GDM1 (cell line): ENCODE results near the gene AMOTL1.
"Not testable (repeated sequence)": the region's sequence is repeated elsewhere in the genome, so short reads cannot be mapped to it uniquely, and the experiment has no call there.

Experiments used
- DNase-seq: peaks from one replicate; lab custom pipeline; 2025; lab: John Stamatoyannopoulos, UW

Gene AMOTL1

DNA sequence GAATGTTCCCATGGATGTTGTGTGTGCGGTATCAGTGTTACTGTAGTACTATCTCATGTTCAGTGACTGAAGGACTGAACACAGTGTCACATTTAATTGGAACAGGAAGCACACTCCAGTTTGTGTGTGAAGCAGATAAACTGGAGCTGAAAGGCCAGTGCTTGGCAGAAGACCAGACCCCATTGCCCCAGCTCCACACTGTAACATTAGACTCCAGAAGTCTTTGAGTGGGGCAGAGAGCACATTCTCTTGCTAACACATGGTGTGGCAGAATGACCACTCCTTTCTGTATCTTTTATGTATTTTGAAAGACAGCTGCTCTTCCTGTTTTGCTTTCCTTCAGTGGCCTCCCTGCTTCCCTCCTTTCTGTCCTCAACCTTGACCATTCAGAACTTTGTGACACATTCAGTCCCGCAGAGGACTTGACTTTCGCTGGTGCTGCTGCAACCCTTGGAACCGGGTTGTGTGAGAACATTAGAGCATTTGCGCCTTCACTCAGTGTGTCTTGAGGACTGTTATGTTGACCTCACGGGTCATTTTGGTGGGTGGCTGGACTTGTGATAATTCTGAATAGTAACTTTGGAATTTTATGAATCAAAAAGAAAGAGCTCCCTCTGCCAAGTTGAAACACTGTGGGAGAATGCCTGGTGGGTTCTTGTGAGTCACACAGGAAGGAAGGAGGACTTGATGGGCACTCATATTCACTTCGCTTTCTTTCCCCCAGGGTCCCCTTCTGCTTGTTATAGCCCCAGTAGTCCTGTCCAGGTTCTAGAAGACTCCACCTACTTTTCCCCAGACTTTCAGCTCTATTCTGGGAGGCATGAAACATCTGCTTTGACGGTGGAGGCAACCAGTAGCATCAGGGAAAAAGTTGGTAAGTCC is 26.4 kb downstream of the AMOTL1 start:
- no peak for DNase-seq

DNA sequence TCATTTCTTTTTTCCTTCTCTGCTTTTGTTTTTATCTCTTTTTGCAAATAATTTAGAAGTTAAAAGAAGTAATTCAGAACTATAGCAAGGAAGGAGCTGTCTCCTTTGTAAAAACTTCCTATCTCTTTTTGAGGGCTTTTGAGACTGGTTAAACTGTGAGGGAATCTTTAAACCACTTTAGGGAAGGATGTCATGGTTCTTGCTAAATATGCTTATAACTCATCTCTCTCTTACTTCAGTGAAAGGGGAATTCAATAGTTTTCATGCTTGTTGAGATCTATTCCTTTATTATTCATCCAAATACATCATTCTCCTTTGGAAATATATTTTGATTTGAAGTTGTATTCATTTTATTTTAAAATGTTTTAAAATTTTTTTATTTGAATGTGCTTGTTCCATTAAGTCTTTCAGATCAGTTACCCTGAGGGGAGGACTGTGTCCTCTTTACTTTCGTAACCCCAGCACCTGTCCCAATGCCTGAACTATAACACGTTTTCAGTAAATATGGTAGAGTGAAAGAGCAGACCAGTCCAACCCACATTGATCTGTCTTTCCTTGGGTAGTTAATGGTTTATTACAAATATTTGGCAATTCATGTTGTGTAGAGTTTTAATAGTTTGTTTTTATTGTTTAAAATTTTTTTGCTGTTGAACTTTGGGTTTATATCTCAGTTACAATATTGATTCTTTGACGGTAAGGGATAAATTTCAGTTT is 27.5 kb downstream of the AMOTL1 start:
- DNase-seq, result no peak

DNA sequence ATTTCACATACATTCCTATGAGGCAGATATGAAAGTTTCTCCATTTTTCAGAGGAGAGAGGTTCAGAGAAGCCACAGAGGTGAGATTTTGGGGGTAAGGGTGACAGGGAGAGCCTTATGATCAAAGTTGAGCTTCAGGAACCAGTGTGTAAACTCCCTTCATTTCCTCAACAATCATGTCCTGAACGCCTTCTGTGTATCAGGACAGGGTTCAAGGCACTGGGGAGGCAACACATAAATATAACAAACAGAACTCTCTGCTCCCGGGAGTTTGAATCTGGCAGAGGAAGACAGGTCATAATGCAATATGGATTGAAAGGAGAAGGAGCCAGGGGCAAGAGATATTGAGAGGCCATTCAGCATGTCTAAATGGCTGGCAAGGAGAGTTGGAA is 28.0 kb downstream of the AMOTL1 start:
- no peak for DNase-seq

DNA sequence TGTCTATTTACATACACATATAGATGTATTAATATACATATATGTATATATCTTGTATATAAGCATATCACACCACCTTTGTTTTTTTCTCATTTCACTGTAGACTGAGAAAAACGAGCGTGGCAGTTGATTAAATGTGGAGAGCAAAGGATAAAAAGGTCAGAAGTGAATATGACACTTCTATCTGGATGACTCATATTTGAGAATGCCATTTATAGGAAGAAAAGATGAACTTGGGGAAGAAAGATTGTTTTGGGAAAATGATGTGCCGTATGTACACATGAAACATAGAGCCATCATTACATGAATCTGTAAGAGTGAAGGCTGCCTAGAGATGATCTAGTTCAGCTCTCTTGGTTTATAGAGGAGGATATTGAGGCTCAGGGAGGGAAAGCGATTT is 28.7 kb downstream of the AMOTL1 start:
- no peak for DNase-seq

DNA sequence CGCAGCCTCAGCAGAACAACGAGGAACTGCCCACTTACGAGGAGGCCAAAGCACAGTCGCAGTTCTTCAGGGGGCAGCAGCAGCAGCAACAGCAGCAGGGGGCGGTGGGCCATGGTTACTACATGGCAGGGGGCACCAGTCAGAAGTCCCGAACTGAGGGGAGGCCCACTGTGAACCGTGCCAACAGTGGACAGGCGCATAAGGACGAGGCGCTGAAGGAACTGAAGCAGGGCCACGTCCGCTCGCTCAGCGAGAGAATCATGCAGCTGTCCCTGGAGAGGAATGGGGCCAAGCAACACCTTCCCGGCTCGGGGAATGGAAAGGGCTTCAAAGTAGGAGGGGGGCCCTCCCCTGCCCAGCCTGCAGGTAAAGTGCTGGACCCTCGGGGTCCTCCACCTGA is 31.6 kb downstream of the AMOTL1 start:
- no peak for DNase-seq

DNA sequence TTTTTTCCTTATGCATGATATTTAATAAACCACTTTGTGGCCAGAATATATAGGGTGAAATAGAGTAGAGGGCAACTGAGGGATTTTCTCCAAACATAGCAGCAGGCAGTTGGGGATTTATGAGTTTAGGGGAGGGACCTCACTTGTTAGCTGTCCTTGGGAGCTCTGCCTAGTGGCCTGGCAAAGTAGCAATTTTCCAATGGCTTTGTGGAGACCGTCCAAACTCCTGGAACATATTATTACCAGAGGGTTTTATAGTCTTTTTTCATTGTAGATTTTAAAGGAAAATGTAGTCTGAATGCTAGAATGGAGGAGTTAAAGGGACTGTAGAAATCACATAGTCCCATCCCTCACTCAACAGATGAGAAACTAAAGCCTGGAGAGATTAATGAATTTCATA is 32.3 kb downstream of the AMOTL1 start:
- no peak for DNase-seq

DNA sequence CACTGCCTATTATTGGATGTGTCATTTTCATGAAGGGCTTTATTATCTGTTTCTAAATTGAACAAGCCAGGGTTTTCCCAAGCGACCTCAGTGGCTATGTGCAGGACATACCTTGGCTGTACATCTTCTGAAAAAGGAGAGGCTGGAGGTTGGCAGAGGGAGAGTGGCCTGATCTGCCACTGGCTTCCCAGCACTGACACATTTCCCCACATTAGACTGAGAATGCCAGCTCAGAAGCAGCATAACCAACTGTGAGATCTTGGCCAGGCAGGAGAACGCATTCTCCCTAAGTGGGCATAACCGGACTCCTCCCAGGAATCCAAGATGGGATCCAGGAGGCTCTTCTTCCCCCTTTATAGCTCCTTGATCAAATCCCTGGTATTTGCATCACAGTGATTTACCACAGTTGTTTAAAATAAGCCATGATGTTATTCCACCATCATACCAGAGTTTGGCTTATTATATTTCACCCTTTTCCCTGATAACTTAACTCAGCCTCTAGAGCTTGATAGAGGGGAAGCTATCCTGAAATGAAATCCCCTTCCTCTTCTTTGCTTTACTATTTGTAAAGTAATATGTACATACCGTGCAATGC is 33.8 kb downstream of the AMOTL1 start:
- no peak for DNase-seq

DNA sequence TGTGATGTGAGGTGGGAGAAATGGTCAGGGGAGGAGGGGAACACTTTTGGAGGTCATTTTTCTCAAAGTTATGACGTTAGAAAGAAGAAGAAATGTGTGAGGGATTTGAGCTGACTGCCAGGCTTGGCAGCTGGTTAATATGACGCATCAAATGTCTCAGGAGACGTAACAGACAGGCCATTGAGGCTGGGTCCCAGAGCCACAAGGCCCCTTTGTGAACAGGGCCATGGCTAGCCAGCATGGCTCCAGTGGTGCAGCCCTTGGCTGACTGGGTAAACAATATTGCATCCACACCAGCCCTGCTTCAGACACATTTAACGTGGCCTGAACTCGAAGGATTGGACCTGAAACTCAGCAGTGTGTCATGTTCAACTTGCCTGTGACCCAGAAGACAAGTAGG is 34.3 kb downstream of the AMOTL1 start:
- no peak for DNase-seq

DNA sequence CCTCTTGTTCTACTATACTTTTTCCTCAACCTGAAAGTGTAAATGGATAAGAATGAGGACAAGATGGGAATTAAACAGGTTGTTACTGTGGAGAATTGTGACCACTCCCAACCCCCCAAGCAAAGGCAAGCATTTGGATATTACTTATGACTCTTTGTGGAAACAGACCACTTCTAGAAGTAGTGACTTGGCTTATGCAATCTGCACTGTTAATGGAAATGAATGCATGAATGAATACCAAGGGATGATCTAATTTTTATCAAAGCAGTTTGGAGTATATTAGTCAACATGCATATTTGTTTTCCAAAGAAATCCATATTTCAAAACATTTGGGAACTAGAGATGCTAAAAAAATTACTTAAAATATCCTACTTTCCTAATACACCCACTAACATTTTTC is 35.3 kb downstream of the AMOTL1 start:
- no peak for DNase-seq

DNA sequence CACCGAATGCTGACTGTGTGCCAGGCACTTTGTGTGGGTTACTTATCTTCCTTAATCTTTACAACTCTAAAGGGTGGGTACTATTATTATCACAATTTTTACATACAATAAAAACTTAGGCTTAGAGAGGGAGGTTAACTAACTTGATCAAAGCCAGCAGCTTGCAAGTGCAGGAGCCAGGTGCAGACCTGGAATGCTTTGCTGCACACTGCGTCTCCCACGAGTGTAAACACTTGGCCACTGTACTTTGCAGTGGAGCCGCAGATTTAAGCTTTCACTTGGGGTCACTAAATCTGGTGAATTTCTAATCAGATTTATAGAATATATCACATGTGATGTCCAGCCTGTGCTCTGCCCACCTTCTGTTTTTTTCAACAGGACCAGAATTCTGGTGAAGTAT is 36.7 kb downstream of the AMOTL1 start:
- DNase-seq, result no peak

DNA sequence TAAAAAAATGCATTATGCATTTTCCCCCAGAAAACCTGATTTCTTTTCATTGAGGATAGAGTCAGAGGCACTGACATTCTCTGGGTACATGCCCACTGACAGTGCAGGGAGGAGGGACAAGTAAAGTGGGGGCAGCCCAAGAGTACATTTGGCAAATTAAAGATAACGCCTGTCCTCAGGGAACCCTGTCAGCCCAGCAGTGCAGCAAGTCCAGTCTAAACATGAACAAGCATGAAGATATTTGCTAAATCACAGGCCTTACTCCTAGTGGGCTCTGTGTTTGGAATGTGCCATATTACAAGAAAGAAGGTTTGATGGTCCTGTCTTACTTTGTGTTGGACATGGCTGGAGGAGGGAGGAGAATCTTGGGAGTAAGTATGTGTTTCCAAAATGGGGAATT is 37.9 kb downstream of the AMOTL1 start:
- no peak for DNase-seq

DNA sequence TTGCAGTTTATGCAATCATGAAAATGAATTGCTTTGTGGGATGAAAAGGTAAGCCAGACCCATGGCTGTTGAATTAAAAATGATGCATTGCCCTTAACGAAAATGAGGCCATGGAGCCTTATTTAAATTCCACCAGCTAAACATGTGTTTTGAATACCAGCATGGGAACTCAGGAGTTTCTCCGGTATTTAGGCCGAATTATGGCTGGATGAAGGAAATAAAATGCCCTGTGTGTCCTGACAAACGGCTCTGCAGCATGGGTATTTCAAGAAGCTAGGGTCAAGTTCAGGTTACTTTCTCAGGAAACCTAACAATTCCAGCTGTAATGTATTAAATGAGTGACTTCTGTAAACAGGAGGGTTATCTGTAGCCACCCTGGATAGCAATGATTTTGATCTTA is 38.3 kb downstream of the AMOTL1 start:
- DNase-seq, result no peak

DNA sequence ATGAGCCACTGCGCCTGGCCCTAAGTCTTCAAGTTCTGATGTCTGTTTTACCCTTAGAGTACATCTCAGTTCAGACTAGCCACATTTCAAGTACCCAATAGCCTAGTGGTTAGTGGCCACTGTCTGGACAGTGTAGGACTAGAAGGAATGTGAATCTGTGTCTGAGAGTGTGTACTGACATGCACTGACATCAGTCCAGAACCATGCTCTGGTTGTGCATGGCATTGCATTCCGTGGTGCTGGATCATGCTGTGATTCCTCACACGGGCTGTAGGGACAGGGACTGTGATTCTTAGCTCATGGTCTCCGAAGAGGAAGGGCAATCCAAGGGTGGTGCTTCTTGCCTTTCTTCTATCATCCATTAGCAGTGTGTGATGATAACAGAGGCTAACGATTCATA is 41.1 kb downstream of the AMOTL1 start:
- no peak for DNase-seq

DNA sequence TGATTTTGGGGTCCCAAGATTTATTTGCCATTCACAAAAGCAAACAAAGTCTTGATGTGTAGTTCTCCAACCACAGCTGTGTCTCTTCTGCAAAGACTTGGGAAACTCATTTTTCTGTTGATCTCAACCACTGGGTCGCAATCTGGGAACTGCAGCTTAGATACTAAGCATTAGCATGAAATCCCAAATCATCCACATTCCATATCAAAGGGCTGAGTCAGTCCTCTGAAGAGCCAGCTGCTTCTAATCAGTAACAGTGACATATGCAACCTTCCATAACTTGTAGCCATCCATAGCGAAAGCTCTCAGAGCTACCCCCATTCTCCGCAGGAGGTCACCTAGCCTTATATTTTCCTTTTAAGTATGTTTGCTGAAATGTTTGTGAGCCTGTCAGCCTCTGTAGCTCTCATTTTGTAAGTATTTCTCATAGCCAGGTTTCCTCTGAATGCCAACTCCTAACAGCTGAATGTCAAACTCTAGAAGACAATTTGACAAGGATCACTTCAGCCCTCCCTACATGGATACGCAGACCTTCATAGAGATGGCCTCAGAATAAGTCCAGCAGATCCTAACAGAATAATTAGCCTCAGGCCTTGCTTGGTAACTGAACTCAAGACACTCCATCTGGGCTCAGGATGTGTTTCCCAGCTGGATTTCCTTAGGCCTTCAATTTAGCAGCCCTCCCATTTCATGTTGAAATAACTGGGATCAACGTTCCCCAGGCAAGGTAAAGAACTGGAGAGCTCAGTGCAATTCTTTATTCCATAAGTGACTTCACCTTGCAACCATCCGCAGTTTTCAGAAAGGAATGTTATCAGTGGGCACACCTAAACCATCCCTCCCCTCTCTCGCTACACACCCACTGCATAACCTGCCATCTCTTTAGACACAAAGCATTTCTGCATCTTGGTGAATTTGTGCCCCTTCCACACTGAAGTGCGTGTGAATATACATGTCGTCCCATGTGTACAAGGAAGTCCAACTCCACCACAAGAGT is 44.9 kb downstream of the AMOTL1 start:
- not testable (repeated sequence) for DNase-seq

DNA sequence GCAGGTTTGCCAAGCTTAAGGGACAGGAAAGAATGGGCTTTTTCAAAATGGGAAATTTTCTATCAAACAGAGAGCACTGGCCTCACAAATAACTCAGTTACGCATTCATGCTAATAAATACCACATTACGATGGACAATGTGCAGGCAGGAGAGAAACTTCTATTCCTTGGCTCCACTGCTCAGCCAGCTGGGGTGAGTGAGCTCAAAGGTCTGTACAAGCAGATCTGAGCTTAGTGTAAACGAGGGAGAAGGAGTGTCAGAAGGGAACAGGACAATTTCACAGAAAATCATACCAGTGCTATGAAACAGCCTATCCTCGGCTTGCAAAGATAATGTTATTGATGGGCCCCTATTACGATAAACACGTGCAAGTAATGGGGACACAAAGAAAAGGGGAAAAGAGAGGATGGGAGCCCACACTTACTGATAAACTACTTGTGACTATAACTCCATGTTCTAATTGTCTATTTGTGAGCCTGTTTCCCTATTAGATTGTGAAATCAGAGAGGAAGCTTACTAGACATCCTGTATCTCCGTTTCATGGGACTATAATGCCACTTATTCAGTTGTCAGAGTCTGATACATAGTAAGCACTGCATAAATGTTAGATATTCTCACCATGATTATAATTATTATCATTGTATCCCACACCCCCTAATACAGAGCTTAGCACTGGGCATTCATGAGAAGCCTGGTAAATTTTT is 46.3 kb downstream of the AMOTL1 start:
- DNase-seq, result no peak

DNA sequence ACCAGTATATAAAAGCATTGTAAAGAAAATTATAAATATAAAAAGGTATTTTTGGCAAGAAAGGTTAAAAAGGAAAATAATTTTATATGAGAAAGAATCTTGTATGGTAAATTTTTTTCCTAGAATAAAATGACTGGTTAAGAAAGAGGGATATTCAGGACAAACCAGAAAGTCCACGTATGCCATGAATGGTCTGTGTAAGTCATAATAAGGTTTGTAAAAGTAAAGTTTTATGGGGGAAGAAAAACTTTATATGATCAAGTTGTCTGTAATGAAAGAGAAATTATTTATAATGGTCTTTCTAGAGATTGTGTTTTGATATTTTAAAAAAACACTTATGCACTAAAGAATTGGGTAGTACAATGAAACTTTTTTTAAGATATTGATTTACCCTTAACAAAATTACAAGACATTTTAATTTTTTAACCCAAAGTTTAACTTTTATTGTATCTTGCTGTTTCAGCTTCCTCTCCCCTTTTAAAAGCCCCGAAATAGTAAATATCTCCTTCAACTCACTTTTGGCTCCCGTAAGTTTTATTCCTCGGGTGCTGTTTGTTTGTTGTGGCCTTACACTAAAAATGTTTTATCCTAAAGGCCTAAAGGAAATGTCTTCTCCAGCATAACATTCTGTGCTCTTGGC is 47.7 kb downstream of the AMOTL1 start:
- DNase-seq, result no peak

DNA sequence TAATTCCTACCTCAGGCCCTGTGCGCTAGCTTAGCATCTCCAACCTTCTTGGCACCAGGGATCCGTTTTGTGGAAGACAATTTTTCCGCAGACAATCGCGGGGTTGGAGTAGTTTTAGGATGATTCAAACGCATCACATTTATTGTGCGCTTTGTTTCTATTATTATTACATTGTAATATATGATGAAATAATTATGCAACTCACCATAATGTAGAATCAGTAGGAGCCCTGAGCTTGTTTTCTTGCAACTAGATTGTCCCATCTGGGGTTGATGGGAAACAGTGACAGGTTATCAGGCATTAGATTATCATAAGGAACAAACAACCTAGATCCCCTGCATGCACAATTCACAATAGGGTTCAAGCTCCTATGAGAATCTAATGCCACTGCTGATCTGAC is 52.3 kb downstream of the AMOTL1 start:
- DNase-seq, result no peak

DNA sequence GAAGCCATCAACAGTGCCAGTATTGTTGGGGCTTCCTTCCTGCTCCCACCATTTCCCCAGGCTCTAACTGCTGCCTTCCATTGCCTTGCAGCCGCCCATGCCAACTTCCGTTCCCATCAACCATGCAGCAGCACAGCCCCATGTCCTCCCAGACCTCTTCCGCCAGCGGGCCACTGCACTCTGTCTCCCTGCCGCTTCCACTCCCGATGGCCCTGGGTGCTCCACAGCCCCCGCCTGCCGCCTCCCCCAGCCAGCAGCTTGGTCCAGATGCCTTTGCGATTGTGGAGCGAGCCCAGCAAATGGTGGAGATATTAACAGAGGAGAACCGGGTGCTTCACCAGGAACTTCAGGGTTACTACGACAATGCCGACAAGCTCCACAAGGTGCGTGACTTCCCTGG is 53.3 kb downstream of the AMOTL1 start:
- DNase-seq, result no peak

DNA sequence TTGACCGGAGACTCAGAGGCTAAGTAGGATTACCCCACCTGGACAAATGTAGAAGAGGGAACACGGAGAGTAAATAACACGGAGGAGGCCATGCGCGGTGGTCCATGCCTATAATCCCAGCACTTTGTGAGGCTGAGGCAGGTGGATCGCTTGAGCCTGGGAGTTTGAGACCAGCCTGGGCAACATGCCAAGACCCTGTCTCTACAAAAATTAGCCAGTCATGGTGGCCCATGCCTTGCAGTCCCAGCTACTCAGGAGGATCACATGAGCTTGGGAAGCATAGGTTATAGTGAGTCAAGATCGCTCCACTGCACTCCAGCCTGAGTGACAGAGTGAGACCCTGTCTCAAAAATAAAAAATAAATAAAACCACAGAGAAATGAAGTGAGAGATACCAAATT is 53.9 kb downstream of the AMOTL1 start:
- no peak for DNase-seq

DNA sequence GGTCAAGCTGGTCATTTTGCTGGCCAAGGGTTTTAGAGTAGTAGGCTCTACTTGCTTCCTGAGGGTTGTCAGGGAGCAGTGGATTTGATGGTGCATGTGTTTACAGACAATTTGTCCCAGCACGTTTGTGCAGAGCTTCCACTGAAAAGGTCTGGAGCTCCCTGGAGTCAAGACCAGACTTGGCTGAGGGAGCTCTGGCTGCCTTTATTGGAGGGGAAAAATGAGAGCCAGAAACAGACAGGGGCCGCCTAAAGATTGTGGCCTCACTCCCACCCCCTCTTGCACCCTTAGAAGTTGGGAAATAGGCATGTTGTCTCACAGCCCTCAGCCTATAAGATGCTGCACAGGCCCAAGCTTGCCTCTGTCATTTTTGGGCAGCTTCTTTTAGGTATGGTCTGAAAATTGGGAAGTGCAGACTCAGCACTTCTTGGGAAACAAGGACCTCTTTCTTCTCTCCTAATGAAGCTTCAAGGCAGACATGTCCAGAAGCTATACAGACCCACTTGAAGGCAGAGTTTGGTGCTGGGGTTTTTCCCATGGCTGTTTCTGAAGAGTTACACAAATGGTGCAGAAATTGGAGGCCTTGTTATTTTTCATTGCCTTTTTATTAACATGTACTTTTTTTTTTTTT is 55.1 kb downstream of the AMOTL1 start:
- no peak for DNase-seq
